CD4-positive, alpha-beta T cell treated with Interferon alpha-2 for 1 hour (primary cell): Measurements from ENCODE around the gene TLL1.

ENCODE experiments used
- DNase-seq, 2 donors: peaks; one replicate each; pipeline ENCODE4 v3.0.0-alpha.2; 2020 to 2022

The TLL1 gene

DNA sequence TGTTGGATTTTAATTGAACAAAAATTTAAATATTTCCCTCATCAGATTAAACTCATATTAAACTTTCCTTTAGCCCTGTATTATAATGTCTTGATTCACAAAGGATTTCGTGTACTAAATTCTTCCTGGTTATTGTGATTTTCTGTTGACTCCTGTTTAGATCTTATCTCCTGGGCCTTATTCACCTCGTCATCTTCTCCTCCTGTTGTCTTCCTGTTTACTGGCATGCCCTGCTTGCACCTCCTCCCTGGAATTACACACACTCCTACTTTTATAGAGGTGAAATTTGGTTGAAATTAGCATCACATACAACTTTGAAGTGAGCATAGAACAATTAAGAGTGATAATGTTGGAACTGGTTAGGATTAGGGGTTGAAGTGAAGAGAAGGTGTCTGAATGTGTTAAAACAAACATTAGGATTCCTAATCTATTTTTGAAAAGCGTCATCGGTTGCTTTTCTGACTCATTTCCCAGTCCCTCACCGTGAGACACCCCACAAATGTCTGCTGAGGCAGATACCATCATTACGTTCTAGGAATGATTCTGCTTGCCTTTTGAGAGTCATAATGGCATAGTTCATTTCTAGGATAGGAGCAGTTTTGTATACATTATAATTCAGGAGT lies 32.5 kb downstream of the TLL1 start:
- no peak for DNase-seq

DNA sequence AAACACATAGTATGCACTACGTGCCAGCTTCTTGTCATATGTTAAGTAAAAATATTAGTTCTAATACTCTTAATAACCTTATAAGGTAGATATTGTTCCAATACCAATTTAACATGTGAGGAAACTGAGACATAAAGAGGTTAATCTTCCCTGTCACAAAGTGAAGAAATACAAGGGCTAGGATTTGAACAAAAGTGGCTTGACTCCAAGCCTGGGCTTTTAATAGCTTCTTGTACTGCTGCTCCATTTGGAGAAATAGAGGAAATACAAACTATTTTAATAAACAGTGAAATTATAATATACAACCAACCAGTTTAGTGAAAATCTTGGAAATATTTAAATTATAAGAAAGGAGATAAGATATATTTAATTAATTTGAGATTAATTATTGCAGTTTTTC lies 33.2 kb downstream of the TLL1 start:
- no peak for DNase-seq

DNA sequence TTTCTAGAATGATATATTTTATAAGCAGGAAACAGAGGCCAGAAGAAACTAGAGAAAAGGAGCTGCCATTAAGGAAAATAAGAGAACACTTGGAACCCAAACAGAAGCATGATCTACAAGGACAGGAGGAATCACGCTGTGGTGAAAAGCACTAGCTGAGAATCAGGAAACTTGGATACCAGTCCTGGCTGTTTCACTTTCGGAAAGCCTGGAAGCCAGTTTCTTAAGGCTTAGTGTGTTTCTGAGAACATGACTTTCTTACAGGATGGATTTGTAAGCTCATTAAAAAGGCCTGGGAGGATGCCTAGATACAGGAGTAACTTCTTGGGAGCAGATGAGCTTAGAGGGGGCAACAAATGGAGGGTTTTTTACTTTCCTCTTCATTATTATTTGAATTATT lies 36.9 kb downstream of the TLL1 start:
- DNase-seq = no peak

DNA sequence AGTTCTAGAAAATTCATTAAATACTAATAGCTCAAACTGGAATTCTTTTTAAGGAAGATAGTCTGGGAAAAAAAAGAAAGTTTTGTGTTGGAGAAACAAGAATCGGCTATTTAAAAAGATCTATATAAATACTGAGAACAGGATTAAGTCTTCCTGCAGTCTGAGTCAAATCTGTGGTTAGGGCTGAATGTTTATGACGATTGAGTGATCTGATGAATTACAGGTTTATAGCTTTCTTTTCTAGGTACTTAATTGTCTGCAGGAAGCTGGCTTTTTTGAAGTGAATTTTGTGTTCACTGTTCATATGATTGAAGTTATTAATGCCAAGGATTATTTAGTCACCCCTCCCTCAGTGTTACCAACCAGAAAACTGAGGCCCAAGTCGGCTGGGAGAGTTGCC lies 42.2 kb downstream of the TLL1 start:
- no peak for DNase-seq

DNA sequence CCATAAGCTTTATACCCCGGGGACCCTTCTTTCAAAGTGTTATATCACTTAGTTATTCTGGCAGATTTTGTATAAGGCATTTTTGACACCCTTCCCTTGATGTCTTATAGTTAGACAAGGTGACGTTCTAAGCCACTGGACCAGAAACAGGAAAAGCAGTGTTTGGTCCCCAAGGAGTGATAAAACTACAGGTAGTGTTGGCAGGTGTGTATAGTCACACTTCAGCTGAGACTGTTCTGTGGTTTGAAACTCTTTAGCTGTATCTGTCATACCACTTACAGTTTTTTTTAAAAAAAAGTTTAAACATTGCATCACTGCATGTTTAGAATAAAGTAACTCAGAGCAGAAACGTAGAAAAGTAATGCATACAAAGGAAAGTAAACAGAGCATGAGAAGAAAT lies 48.5 kb downstream of the TLL1 start:
- DNase-seq = no peak

DNA sequence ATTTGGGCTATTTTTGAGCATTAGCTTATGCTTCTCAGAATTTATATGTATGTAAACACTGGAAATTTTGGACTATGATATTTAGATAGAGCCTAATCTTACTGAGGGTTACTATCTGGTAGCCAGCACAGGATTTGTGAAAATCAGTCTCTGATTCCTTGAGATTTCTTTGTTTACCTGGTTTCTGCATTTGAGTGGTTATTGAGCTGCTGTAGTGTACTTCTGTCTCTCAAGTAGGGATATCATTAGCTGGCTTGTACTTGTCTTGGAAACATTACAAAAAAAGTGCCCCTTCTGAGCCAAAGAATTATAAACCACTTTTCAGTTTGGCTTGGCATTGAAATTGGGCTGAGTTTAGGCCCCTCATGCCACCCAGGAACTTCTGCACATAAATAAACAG lies 49.7 kb downstream of the TLL1 start:
- no peak for DNase-seq

DNA sequence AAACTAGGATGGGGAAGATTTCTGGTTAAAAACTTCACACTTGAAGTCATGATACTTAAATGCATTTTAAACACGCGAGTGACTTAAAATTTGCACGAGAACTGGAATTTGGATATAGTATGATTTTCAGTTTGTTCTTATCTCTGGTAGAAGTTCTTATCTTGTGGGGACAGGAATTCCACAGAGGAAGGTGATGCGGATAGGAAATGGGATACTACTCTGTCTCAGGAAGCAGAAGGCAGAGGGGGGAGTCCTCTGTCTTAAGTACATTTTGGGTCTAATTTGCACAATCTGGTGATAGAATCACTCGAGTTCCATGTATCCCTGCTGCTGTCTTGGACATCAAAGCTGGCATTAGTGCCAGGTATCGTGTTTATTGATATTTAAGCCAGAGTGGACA lies 53.3 kb downstream of the TLL1 start:
- DNase-seq = no peak

DNA sequence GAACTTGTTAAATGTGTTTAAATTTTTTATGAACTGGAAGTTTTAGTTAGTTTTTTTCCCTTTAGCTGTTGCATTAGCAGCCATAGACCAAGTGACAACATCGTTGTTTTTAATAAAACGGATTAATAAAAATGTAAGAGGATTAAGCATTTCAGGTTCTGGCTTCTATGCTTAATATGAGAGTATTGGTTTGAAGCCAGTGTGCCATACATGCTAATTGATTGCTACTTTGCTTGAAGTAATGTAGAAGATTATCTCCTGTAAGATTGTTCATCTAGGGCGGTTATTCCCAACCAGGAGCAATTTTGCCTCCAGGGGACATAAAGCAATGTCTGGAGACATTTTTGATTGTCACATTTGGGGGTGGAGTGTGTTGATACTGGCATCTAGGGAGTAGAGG lies 54.3 kb downstream of the TLL1 start:
- no peak for DNase-seq

DNA sequence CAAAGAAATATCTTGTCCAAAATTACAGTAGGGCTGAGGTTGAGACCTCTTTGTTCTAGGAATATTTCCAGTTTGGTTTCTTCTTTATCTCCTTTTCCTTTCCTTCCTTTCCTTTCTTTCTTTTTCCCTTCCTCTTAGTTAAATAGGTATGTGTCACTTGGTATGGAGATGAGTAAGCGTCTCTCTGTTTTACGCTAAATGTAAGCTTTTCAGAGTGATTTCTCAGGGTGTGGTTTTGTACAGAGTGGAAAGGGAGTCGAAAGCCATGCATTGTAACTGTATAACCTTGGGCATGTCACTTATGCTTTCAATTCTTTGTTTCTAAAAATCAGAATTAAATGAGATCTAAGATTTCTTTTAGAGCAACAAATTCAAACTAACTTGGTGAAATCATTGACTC lies 54.8 kb downstream of the TLL1 start:
- no peak for DNase-seq

DNA sequence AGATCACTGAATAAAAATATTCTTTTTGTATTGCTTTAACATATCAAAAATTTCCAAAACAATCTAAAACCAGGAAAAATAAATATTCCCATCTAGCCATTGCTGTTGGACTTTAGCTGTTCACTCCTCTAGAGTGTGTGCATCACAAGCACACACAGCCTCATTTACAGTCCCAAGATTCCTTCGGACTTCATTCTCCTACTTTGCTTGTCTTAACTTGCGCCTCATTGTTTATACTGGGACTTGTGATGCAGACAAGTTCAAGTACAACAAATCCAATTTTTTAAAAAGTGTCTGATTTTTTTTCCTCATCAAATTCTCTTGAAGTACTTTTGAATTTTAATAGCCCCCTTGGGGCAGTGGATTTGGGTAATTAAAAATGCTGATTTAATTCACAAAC lies 55.6 kb downstream of the TLL1 start:
- DNase-seq = no peak

DNA sequence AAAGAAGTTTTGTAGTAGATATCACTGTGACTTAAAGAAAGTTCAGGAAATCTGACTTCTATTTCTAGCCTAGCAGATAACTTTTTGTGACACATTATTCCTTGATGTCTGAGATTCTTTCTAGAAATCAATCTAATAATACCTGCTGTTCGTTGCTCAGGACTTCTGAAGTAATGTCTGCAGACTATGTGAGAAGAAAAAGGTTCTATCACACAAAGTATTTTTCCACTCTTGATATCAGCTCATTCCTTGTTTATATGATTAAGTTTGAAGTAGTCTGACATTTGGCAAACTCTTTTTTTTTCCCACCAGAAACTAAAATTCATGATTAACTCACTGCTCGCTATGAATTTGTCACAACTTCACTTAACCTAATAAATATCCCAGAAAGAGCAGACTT lies 56.6 kb downstream of the TLL1 start:
- no peak for DNase-seq

DNA sequence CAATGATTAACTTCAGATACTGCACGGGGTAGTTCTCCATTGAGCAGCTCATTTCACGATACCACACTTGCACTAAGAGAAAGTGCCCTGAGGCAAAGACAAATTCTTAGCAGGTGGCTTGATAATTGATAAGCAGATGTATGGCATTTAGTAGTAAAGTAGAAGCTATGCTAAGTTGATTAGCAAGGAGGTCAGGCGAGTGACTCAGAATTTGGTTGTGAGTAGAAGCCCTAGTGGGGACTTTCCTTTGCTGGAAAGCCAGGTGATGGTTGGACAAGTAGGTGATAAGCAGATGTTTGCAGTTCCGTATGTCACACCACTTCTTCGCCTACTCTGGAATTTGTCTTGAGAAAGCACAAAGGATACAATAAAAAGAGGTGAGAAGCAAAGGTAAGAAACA lies 58.7 kb downstream of the TLL1 start:
- no peak for DNase-seq

DNA sequence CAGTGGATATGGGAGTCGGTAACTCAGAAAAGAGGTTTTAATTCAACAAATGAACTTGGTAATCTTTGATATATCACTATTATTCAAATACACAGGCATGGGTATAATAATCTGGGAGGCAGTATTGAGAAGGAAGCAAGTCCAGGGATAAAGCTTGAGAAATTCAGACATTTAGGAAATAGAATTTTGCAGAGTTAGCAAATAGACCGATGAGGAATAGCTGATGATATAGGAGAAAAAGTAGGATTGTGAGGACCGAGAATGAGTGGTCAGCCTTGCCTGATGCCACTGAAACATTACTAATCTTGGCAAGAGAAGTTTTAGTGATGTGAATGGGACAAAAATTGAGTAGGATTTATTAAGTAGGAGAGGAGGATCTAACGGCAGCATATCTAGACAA lies 71.9 kb downstream of the TLL1 start:
- no peak for DNase-seq

DNA sequence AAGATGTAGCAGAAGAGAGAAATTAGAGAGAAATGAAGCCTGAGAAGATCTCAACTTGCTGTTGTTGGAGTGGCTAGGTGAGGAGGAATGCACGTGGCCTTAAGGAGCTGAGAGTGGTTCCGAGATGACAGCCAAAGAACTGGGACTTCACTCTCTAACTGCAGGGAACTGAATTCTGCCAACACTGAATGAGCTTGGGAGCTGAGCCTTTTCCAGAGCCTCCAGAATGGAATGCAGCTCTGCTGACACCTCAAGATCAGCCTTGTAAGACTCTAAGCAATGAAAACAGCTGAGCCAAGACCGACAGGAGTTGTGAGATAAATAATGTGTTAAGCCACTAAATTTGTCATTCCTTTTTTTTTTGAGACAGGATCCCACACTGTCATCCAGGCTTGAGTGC lies 73.0 kb downstream of the TLL1 start:
- DNase-seq = no peak

DNA sequence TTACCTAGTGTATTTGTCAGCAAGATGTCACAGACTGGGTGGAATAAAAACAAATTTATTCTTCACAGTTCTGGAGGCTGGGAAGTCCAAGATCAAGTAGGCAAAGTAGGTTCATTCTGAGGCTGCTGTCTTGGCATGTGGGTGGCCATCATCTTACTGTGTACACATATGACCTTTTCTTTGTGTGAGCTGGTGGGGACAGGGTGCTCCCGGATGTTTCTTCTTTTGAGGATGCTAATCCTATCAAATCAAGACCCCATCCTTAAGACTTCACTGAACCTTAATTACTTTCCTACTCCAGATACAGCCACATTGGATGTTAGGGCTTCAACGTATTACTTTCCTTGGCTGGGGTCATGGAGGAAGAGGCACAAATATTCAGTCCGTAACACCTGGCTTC lies 74.0 kb downstream of the TLL1 start:
- DNase-seq = no peak

DNA sequence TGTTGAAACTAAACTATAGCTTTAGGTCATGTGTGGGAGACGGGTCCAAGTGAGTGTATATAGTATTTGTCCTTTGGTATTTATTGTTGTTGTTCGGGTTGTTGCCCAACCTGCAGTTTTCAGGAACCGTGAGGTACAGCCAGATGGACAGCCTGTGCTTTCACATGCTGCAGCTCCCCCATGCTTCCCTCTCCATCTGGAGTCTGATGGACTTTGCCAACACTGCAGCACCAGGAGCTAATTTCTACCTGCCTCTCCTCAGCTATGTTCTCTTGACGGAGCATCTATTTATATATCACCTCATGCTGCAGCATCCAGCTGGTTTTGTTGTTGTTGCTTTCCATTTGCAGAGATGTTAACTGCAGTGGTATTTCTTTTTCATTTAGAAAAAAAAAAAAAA lies 80.1 kb downstream of the TLL1 start:
- no peak for DNase-seq

DNA sequence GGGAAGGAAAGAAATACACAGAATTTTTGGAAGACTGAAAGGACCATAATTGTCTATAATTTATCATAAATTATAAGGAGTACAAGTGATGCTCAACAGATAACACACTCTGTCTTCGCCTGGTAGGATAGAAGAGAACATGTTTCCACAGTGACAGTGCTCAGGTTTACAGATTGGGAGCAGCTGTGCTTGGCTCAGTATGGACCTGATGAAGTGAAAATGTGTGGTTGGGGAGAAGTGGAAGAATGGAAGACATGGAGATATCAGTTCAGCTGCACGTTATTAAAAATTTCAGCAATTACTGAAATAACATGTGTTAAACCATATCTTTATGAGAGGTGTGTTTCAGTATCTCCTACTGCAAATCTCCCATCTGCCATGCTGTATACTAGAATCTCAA lies 90.6 kb downstream of the TLL1 start:
- DNase-seq = no peak

DNA sequence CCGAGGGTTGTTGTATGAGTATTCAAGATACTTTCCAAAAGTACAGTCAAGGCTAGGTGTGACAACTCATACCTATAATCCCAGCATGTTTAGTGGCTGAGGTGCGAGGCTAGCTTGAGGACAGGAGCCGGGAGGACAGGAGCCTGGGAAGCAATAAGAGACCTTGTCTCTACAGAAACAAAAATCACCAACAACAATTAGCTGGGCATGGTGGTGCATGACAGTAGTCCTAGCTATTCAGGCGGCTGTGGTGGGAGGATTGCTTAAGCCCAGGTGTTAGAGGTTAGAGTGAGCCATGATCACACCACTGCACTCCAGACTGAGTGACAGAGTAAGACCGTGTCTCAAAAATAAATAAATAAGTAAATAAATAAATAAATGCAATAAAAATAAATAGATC lies 91.6 kb downstream of the TLL1 start:
- DNase-seq = no peak

DNA sequence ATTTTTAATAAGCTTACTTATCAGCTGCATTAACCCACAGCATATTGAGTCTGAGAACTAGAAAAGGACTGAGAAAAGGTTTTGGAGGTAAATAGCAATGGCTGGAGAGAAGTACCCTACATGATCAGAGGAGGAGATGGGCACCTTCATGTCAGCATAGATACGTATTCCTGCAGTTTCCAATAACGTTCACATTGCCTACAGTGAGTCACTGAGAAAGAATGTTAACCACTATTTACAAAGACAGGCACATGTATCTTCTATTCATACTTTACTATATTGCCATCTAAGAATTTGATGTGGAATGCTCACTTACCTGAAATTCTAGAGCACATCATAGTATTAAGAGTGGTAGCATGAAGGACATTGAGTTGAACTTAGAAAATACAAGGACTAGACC lies 92.5 kb downstream of the TLL1 start:
- no peak for DNase-seq

DNA sequence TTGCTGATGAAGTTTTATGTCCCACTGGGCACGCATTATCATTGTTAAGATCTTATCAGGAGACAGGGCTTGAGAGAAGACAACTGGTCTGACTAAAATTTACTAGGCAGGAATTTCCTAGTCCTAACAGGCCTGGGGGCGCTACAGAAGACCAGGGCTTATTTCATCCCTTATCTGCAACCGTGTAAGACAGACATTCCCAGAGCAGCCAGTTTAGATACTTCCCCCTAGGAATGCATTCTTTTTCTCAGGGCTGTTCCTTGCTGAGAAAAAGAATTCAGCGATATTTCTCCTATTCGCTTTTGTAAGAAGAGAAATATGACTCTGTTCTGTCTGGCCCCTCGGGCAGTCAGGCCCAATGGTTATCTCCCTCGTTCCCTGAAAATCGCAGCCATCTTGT lies 93.8 kb downstream of the TLL1 start:
- no peak for DNase-seq

DNA sequence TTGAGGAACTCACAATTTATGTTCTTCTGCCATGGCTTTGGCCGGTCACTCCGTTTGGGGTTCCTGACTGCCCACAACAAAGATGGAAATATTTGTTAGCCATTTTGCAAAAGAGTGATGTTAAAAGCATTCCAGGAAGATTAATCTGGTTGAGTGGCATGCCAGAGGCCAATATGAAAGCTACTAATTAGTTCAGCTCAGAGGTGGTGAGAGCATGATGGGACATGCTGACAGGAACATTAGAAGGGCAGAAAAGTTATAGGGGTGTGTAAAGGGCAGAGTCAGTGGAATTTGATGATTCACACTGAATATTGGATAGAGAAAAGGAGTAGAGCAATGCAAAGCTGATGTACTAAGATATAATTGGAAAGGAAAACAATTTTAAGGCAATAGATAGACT lies 94.4 kb downstream of the TLL1 start:
- no peak for DNase-seq

DNA sequence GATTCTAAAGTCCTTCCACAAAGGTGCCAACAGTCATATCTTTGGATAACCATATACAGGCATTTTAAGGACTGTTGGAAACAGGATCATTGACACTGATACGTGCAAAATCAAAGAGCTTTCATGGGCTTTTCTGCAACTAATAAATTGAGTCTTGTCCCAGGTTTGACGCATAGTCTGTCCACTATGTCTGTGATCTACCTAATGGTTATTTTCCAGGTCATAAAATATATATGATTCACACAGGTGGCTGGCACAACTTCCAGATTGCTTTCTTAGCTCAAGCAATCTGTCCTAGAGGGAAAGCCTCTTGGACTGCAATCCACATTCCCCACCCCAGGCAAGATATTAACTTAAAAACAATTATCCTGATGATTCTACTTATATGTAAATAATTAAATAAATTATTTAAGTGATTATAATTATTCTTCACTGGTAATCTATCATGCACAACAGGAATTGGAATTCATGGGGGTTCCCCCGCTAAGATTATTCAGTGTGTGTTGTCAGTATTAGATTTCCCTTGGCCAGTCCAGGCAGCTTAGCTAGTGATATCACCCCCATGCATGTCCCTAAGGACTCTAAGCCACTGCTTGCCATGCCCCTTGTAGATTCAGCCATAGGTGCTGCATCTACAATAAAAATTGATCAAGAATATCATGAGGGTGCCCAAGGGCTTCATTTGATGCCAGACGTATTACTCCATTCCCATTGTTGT lies 97.8 kb downstream of the TLL1 start:
- DNase-seq = no peak

DNA sequence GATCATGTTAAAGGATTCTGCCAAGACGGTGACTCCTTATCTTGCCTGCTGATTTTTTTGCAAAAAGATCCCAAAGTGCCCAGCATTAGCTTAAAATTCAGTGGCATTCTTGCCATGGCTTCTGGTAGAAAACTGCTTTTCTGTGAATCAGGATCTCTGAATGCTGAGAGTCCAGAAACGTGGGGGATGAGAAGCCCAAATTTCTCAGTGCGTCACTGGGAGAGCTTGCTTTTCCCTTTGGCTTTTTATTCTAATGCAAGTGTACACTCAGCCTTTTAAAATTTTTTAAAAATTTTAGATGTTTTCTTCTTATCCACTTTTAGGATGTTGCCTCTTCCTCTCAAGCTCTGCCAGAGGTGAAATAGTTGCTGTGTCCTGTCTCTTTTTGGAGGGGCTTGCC lies 98.4 kb downstream of the TLL1 start:
- no peak for DNase-seq

DNA sequence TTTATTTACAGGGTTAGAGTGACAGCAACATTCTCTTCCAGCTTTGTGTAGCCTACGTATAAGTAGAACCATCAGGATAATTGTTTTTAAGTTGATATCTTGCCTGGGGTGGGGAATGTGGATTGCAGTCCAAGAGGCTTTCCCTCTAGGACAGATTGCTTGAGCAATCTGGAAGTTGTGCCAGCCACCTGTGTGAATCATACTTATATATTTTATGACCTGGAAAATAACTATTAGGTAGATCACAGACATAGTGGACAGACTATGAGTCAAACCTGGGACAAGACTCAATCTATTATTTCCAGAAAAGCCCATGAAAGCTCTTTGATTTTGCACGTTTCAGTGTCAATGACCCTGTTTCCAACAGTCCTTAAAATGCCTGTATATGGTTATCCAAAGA lies 98.9 kb downstream of the TLL1 start:
- no peak for DNase-seq

DNA sequence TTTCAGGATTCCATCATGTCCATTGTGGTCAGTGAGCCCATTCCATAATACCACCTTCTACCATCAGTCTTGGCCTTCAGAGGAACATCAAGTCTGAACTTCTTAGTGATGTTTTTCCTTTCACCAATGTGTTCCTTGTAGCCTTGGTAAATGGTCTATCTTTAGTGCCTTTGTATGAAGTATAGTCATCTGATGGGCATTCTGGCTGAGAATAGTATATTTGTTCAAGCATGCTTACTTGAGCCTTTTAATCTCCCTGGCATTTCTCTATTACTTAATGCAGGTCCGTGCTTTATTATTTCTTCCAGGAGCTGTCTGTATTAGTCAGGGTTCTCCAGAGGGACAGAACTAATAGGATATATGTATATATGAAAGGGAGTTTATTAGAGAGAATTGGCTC lies 99.7 kb downstream of the TLL1 start:
- no peak for DNase-seq
